ENCODE results near the gene CDH6.

The CDH6 gene

GRCh38 chr5:31208043-31208442 lies 14.6 kb downstream of the CDH6 start:
- H3K9me3 ChIP-seq (ENCODE audit: control insufficient read depth, low read length): no peaks in the 10 kb centered on the region
- H3K4me1 ChIP-seq (ENCODE audit: control insufficient read depth, insufficient read depth, low read length): no peaks in the 10 kb centered on the region
- H3K4me3 ChIP-seq (ENCODE audit: low read length): no peak overlapping the region
- H3K9ac ChIP-seq (ENCODE audit: low read length): no peak overlapping the region
- H3K36me3 ChIP-seq (ENCODE audit: control insufficient read depth, insufficient read depth, low read length): no peaks in the 10 kb centered on the region
- no peaks in the 10 kb centered on the region for H3K27me3 ChIP-seq (ENCODE audit: control insufficient read depth, insufficient read depth, low read length)

GRCh38 chr5:31209334-31209733 lies 15.8 kb downstream of the CDH6 start:
- Histone ChIP-seq H3K4me3 (ENCODE audit: low read length) (no peak overlapping the region), H3K9me3 (ENCODE audit: control insufficient read depth, low read length) (no peaks in the 10 kb centered on the region), H3K9ac (ENCODE audit: low read length) (no peak overlapping the region), H3K4me1 (ENCODE audit: control insufficient read depth, insufficient read depth, low read length) (no peaks in the 10 kb centered on the region), H3K27me3 (ENCODE audit: control insufficient read depth, insufficient read depth, low read length) (no peaks in the 10 kb centered on the region), H3K36me3 (ENCODE audit: control insufficient read depth, insufficient read depth, low read length) (no peaks in the 10 kb centered on the region)

- Histone ChIP-seq H3K4me3 (ENCODE audit: low read length) (no peak overlapping the region), H3K9me3 (ENCODE audit: control insufficient read depth, low read length) (no peaks in the 10 kb centered on the region), H3K36me3 (ENCODE audit: control insufficient read depth, insufficient read depth, low read length) (no peaks in the 10 kb centered on the region), H3K9ac (ENCODE audit: low read length) (no peak overlapping the region), H3K27me3 (ENCODE audit: control insufficient read depth, insufficient read depth, low read length) (no peaks in the 10 kb centered on the region), H3K4me1 (ENCODE audit: control insufficient read depth, insufficient read depth, low read length) (no peaks in the 10 kb centered on the region)
Observed at GRCh38 chr5:31211098-31211497, 17.6 kb downstream of the CDH6 start.

- Histone ChIP-seq H3K9me3 (ENCODE audit: control insufficient read depth, low read length) (no peaks in the 10 kb centered on the region), H3K27me3 (ENCODE audit: control insufficient read depth, insufficient read depth, low read length) (no peaks in the 10 kb centered on the region), H3K4me1 (ENCODE audit: control insufficient read depth, insufficient read depth, low read length) (no peaks in the 10 kb centered on the region), H3K9ac (ENCODE audit: low read length) (no peak overlapping the region), H3K4me3 (ENCODE audit: low read length) (no peak overlapping the region), H3K36me3 (ENCODE audit: control insufficient read depth, insufficient read depth, low read length) (no peaks in the 10 kb centered on the region)
Observed at GRCh38 chr5:31213257-31213656, 19.8 kb downstream of the CDH6 start.

- Histone ChIP-seq H3K9me3 (ENCODE audit: control insufficient read depth, low read length) (no peaks in the 10 kb centered on the region), H3K4me1 (ENCODE audit: control insufficient read depth, insufficient read depth, low read length) (peaks cover 4% of the 10 kb centered on the region), H3K4me3 (ENCODE audit: low read length) (no peak overlapping the region), H3K36me3 (ENCODE audit: control insufficient read depth, insufficient read depth, low read length) (no peaks in the 10 kb centered on the region), H3K9ac (ENCODE audit: low read length) (no peak overlapping the region), H3K27me3 (ENCODE audit: control insufficient read depth, insufficient read depth, low read length) (no peaks in the 10 kb centered on the region)
Observed at GRCh38 chr5:31213705-31214121, 20.2 kb downstream of the CDH6 start.

- Histone ChIP-seq H3K4me1 (ENCODE audit: control insufficient read depth, insufficient read depth, low read length) (peaks cover 7% of the 10 kb centered on the region), H3K4me3 (ENCODE audit: low read length) (no peak overlapping the region), H3K9ac (ENCODE audit: low read length) (no peak overlapping the region), H3K27me3 (ENCODE audit: control insufficient read depth, insufficient read depth, low read length) (no peaks in the 10 kb centered on the region), H3K36me3 (ENCODE audit: control insufficient read depth, insufficient read depth, low read length) (no peaks in the 10 kb centered on the region), H3K9me3 (ENCODE audit: control insufficient read depth, low read length) (no peaks in the 10 kb centered on the region)
Observed at GRCh38 chr5:31214229-31214628, 20.7 kb downstream of the CDH6 start.

- H3K9ac ChIP-seq (ENCODE audit: low read length): no peak overlapping the region
- H3K4me3 ChIP-seq (ENCODE audit: low read length): no peak overlapping the region
- no peaks in the 10 kb centered on the region for H3K36me3 ChIP-seq (ENCODE audit: control insufficient read depth, insufficient read depth, low read length)
- H3K4me1 ChIP-seq (ENCODE audit: control insufficient read depth, insufficient read depth, low read length): peaks cover 17% of the 10 kb centered on the region
- no peaks in the 10 kb centered on the region for H3K27me3 ChIP-seq (ENCODE audit: control insufficient read depth, insufficient read depth, low read length)
- no peaks in the 10 kb centered on the region for H3K9me3 ChIP-seq (ENCODE audit: control insufficient read depth, low read length)
Observed at GRCh38 chr5:31215236-31215635, 21.8 kb downstream of the CDH6 start.

- Histone ChIP-seq H3K27me3 (ENCODE audit: control insufficient read depth, insufficient read depth, low read length) (no peaks in the 10 kb centered on the region), H3K4me3 (ENCODE audit: low read length) (no peak overlapping the region), H3K9ac (ENCODE audit: low read length) (no peak overlapping the region), H3K9me3 (ENCODE audit: control insufficient read depth, low read length) (no peaks in the 10 kb centered on the region), H3K4me1 (ENCODE audit: control insufficient read depth, insufficient read depth, low read length) (peaks cover 29% of the 10 kb centered on the region), H3K36me3 (ENCODE audit: control insufficient read depth, insufficient read depth, low read length) (no peaks in the 10 kb centered on the region)
Observed at GRCh38 chr5:31217446-31217845, 24.0 kb downstream of the CDH6 start.

GRCh38 chr5:31218978-31219377 lies 25.5 kb downstream of the CDH6 start:
- H3K36me3 ChIP-seq (ENCODE audit: control insufficient read depth, insufficient read depth, low read length): no peaks in the 10 kb centered on the region
- no peaks in the 10 kb centered on the region for H3K27me3 ChIP-seq (ENCODE audit: control insufficient read depth, insufficient read depth, low read length)
- H3K4me1 ChIP-seq (ENCODE audit: control insufficient read depth, insufficient read depth, low read length): peaks cover 29% of the 10 kb centered on the region
- no peak overlapping the region for H3K4me3 ChIP-seq (ENCODE audit: low read length)
- H3K9me3 ChIP-seq (ENCODE audit: control insufficient read depth, low read length): no peaks in the 10 kb centered on the region
- no peak overlapping the region for H3K9ac ChIP-seq (ENCODE audit: low read length)

GRCh38 chr5:31221001-31221400 lies 27.5 kb downstream of the CDH6 start:
- H3K36me3 ChIP-seq (ENCODE audit: control insufficient read depth, insufficient read depth, low read length): no peaks in the 10 kb centered on the region
- no peaks in the 10 kb centered on the region for H3K27me3 ChIP-seq (ENCODE audit: control insufficient read depth, insufficient read depth, low read length)
- H3K4me1 ChIP-seq (ENCODE audit: control insufficient read depth, insufficient read depth, low read length): peaks cover 29% of the 10 kb centered on the region
- H3K9ac ChIP-seq (ENCODE audit: low read length): no peak overlapping the region
- no peak overlapping the region for H3K4me3 ChIP-seq (ENCODE audit: low read length)
- H3K9me3 ChIP-seq (ENCODE audit: control insufficient read depth, low read length): no peaks in the 10 kb centered on the region

GRCh38 chr5:31225118-31225517 lies 31.6 kb downstream of the CDH6 start:
- H3K4me1 ChIP-seq (ENCODE audit: control insufficient read depth, insufficient read depth, low read length): peaks cover 13% of the 10 kb centered on the region
- no peaks in the 10 kb centered on the region for H3K36me3 ChIP-seq (ENCODE audit: control insufficient read depth, insufficient read depth, low read length)
- H3K4me3 ChIP-seq (ENCODE audit: low read length): no peak overlapping the region
- no peaks in the 10 kb centered on the region for H3K9me3 ChIP-seq (ENCODE audit: control insufficient read depth, low read length)
- no peaks in the 10 kb centered on the region for H3K27me3 ChIP-seq (ENCODE audit: control insufficient read depth, insufficient read depth, low read length)
- no peak overlapping the region for H3K9ac ChIP-seq (ENCODE audit: low read length)

- Histone ChIP-seq H3K9me3 (ENCODE audit: control insufficient read depth, low read length) (no peaks in the 10 kb centered on the region), H3K4me1 (ENCODE audit: control insufficient read depth, insufficient read depth, low read length) (peaks cover 8% of the 10 kb centered on the region), H3K9ac (ENCODE audit: low read length) (no peak overlapping the region), H3K27me3 (ENCODE audit: control insufficient read depth, insufficient read depth, low read length) (no peaks in the 10 kb centered on the region), H3K36me3 (ENCODE audit: control insufficient read depth, insufficient read depth, low read length) (no peaks in the 10 kb centered on the region), H3K4me3 (ENCODE audit: low read length) (no peak overlapping the region)
Observed at GRCh38 chr5:31225613-31226012, 32.1 kb downstream of the CDH6 start.

GRCh38 chr5:31226651-31227050 lies 33.2 kb downstream of the CDH6 start:
- Histone ChIP-seq H3K27me3 (ENCODE audit: control insufficient read depth, insufficient read depth, low read length) (no peaks in the 10 kb centered on the region), H3K9ac (ENCODE audit: low read length) (no peak overlapping the region), H3K4me3 (ENCODE audit: low read length) (no peak overlapping the region), H3K4me1 (ENCODE audit: control insufficient read depth, insufficient read depth, low read length) (peaks cover 2% of the 10 kb centered on the region), H3K9me3 (ENCODE audit: control insufficient read depth, low read length) (no peaks in the 10 kb centered on the region), H3K36me3 (ENCODE audit: control insufficient read depth, insufficient read depth, low read length) (no peaks in the 10 kb centered on the region)
